GM12891 (cell line): ENCODE data around the gene GPR161.

Experiments
- POLR2A ChIP-seq: IDR thresholded peaks from 2 replicates; pipeline ENCODE4 v1.6.1; 2011; ENCODE audit warnings: low read depth, low read length, control low read depth
- POLR2AphosphoS5 ChIP-seq: IDR thresholded peaks from 2 replicates; pipeline ENCODE4 v1.6.1; 2011; ENCODE audit warnings: low read depth, low read length, control low read depth
- POU2F2 ChIP-seq: IDR thresholded peaks from 2 replicates; pipeline ENCODE4 v1.6.1; 2011; ENCODE audit warnings: low read depth, mild to moderate bottlenecking, control low read depth, low read length, moderate library complexity
- SPI1 ChIP-seq: IDR thresholded peaks from 2 replicates; pipeline ENCODE4 v1.6.1; 2011; ENCODE audit warnings: low read depth, low read length, control low read depth
- TAF1 ChIP-seq: IDR thresholded peaks from 2 replicates; pipeline ENCODE4 v1.6.1; 2011; ENCODE audit warnings: low read depth, low read length, control low read depth

DNA sequence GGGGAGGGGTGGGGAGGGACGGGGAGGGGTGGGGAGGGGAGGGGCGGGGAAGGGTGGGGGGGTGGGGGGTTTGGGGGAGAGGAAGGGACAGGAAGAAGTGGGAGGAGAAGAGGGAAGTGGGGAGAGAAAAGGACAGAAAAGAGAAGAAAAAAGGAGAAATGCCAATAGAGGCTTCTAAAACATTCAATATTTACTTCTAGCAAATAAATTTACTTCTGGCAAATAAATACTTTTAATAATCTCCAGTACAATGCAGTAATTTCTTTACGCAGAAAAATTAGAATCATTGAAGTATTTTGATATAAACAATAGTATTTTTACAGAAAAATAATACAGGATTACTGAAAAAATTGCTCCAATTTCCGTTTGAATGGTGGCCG lies 9.4 kb upstream of the GPR161 start:
- TF ChIP-seq SPI1 = peak; percentile 55; the same call in 1 of the 2 replicates
- TF ChIP-seq POLR2A = no peak
- no peak for TF ChIP-seq POLR2AphosphoS5
- no peak for TF ChIP-seq TAF1
- TF ChIP-seq POU2F2 = no peak
